ENCODE data around the gene RRP36. TPM values are rescaled to one million over a fixed set of nuclear protein-coding genes. Genes with fewer than 3 reads are reported as not detected.

The RRP36 gene
- total and polyA plus RNA-seq, 2 donors from 2014 or later, result 49.2 to 55.2 TPM

- Histone ChIP-seq H3K9ac (ENCODE audit: low read length in 3 of 3) (peak overlapping the region in 1 of 3 donors; percentile 61), H3K4me1 (ENCODE audit: control insufficient read depth in 2 of 3, insufficient read depth in 2 of 3, low read depth in 1 of 3, low read length in 3 of 3) (peaks cover 0 to 6% (median 0%) of the 10 kb centered on the region in 3 donors), H3K36me3 (ENCODE audit: control insufficient read depth in 2 of 3, insufficient read depth in 3 of 3, low read length in 3 of 3) (peaks cover 0 to 2% (median 0%) of the 10 kb centered on the region in 3 donors), H3K27me3 (ENCODE audit: control insufficient read depth, insufficient read depth, low read length) (no peaks in the 10 kb centered on the region), H3K9me3 (ENCODE audit: control insufficient read depth in 2 of 3, insufficient read depth in 1 of 3, low read length in 3 of 3) (no peaks in the 10 kb centered on the region), H3K27ac (ENCODE audit: low read depth in 2 of 2, low read length in 2 of 2) (no peak overlapping the region), H3K4me3 (ENCODE audit: low read length in 3 of 3) (peak overlapping the region in 2 of 3 donors; percentile 65 to 73)
- no peak for TF ChIP-seq CTCF (IDR thresholded peaks at IDR 0.05; ENCODE audit: borderline replicate concordance, extremely low read depth, insufficient read depth)
- FAIRE-seq (no peak), DNase-seq (peak; percentile 32 to 84 (median 61))
- intact Hi-C loops (cut with DNase I), result no loop called here
Measured at GRCh38 chr6:43077981-43078511, 56.6 kb downstream of the RRP36 start.

- no peak for FAIRE-seq
- H3K27ac ChIP-seq (ENCODE audit: low read depth in 2 of 2, low read length in 2 of 2), result no peak overlapping the region
- intact Hi-C loops (cut with DNase I), result no loop called here
- H3K4me3 ChIP-seq (ENCODE audit: low read length in 3 of 3), result peak overlapping the region in 1 of 3 donors; percentile 3
- H3K27me3 ChIP-seq (ENCODE audit: control insufficient read depth, insufficient read depth, low read length), result no peaks in the 10 kb centered on the region
- peaks cover 0 to 2% (median 0%) of the 10 kb centered on the region in 3 donors for H3K36me3 ChIP-seq (ENCODE audit: control insufficient read depth in 2 of 3, insufficient read depth in 3 of 3, low read length in 3 of 3)
- H3K9ac ChIP-seq (ENCODE audit: low read length in 3 of 3), result no peak overlapping the region
- no peaks in the 10 kb centered on the region for H3K9me3 ChIP-seq (ENCODE audit: control insufficient read depth in 2 of 3, insufficient read depth in 1 of 3, low read length in 3 of 3)
- TF ChIP-seq CTCF (IDR thresholded peaks at IDR 0.05; ENCODE audit: borderline replicate concordance, extremely low read depth, insufficient read depth), result no peak
- peaks cover 0 to 6% (median 0%) of the 10 kb centered on the region in 3 donors for H3K4me1 ChIP-seq (ENCODE audit: control insufficient read depth in 2 of 3, insufficient read depth in 2 of 3, low read depth in 1 of 3, low read length in 3 of 3)
- peak in 2 of 5 donors; percentile 58 to 86 for DNase-seq
Measured at GRCh38 chr6:43078691-43079090, 57.3 kb downstream of the RRP36 start.

Other genes with a start within 250 kb of the RRP36 start
- gene BICRAL, start 239.6 kb upstream of the RRP36 start, total RNA-seq, result 20.9 TPM
- gene BICRAL, start 239.6 kb upstream of the RRP36 start, polyA plus RNA-seq (ENCODE audit: insufficient read depth, low read depth, low replicate concordance), result 2.7 TPM
- 80.7 TPM for gene RPL7L1, start 142.0 kb upstream of the RRP36 start, total RNA-seq
- gene RPL7L1, start 142.0 kb upstream of the RRP36 start, polyA plus RNA-seq (ENCODE audit: insufficient read depth, low read depth, low replicate concordance), result 47.0 TPM
- gene PTCRA, start 105.6 kb upstream of the RRP36 start, total RNA-seq, result not detected
- gene PTCRA, start 105.6 kb upstream of the RRP36 start, polyA plus RNA-seq (ENCODE audit: insufficient read depth, low read depth, low replicate concordance), result not detected
- gene CNPY3, start 92.1 kb upstream of the RRP36 start, total RNA-seq, result 49.9 TPM
- gene CNPY3, start 92.1 kb upstream of the RRP36 start, polyA plus RNA-seq (ENCODE audit: insufficient read depth, low read depth, low replicate concordance), result 40.1 TPM
- gene GNMT, start 60.9 kb upstream of the RRP36 start, total RNA-seq, result 0.54 TPM
- gene GNMT, start 60.9 kb upstream of the RRP36 start, polyA plus RNA-seq (ENCODE audit: insufficient read depth, low read depth, low replicate concordance), result 1.9 TPM
- 22.6 TPM for gene PEX6, start 42.4 kb upstream of the RRP36 start, total RNA-seq
- 18.0 TPM for gene PEX6, start 42.4 kb upstream of the RRP36 start, polyA plus RNA-seq (ENCODE audit: insufficient read depth, low read depth, low replicate concordance)
- gene PPP2R5D, start 37.1 kb upstream of the RRP36 start, total RNA-seq, result 22.6 TPM
- 21.8 TPM for gene PPP2R5D, start 37.1 kb upstream of the RRP36 start, polyA plus RNA-seq (ENCODE audit: insufficient read depth, low read depth, low replicate concordance)
- gene MEA1, start 7.7 kb upstream of the RRP36 start, total RNA-seq, result 53.2 TPM
- gene MEA1, start 7.7 kb upstream of the RRP36 start, polyA plus RNA-seq (ENCODE audit: insufficient read depth, low read depth, low replicate concordance), result 149 TPM
- gene KLHDC3, start 7.4 kb upstream of the RRP36 start, total RNA-seq, result 52.6 TPM
- 90.0 TPM for gene KLHDC3, start 7.4 kb upstream of the RRP36 start, polyA plus RNA-seq (ENCODE audit: insufficient read depth, low read depth, low replicate concordance)
- gene CUL7, start 32.2 kb downstream of the RRP36 start, total RNA-seq, result 24.5 TPM
- gene CUL7, start 32.2 kb downstream of the RRP36 start, polyA plus RNA-seq (ENCODE audit: insufficient read depth, low read depth, low replicate concordance), result 10.1 TPM
- 56.6 TPM for gene MRPL2, start 37.8 kb downstream of the RRP36 start, total RNA-seq
- gene MRPL2, start 37.8 kb downstream of the RRP36 start, polyA plus RNA-seq (ENCODE audit: insufficient read depth, low read depth, low replicate concordance), result 127 TPM
- gene KLC4, start 38.0 kb downstream of the RRP36 start, total RNA-seq, result 33.7 TPM
- 39.0 TPM for gene KLC4, start 38.0 kb downstream of the RRP36 start, polyA plus RNA-seq (ENCODE audit: insufficient read depth, low read depth, low replicate concordance)
- gene PTK7, start 54.7 kb downstream of the RRP36 start, total RNA-seq, result 55.2 TPM
- gene PTK7, start 54.7 kb downstream of the RRP36 start, polyA plus RNA-seq (ENCODE audit: insufficient read depth, low read depth, low replicate concordance), result 26.0 TPM
- 30.6 TPM for gene SRF, start 149.6 kb downstream of the RRP36 start, total RNA-seq
- gene SRF, start 149.6 kb downstream of the RRP36 start, polyA plus RNA-seq (ENCODE audit: insufficient read depth, low read depth, low replicate concordance), result 13.8 TPM
- gene CUL9, start 160.6 kb downstream of the RRP36 start, total RNA-seq, result 47.3 TPM
- 34.7 TPM for gene CUL9, start 160.6 kb downstream of the RRP36 start, polyA plus RNA-seq (ENCODE audit: insufficient read depth, low read depth, low replicate concordance)
- 74.3 TPM for gene DNPH1, start 207.9 kb downstream of the RRP36 start, total RNA-seq
- gene DNPH1, start 207.9 kb downstream of the RRP36 start, polyA plus RNA-seq (ENCODE audit: insufficient read depth, low read depth, low replicate concordance), result 373 TPM
- 0.31 TPM for gene TTBK1, start 221.9 kb downstream of the RRP36 start, total RNA-seq
- 0.26 TPM for gene TTBK1, start 221.9 kb downstream of the RRP36 start, polyA plus RNA-seq (ENCODE audit: insufficient read depth, low read depth, low replicate concordance)

Data from kidney (tissue), 14 donors.